Lower lobe of right lung (tissue), 2 donors: Measurements from ENCODE around the gene JPH3. TPM values are rescaled to one million over a fixed set of nuclear protein-coding genes. Genes with fewer than 3 reads are reported as not detected.

Experiments
- ATAC-seq, 2 donors: fragments of 200-7000 bp; cut with Tn5 transposase; one replicate each; pipeline ENCODE4 v1.9.1; 2020 to 2022; ENCODE audit warnings: mild to moderate bottlenecking in 2 of 2, moderate library complexity in 2 of 2
- DNase-seq: peaks from one replicate; pipeline ENCODE4 v3.0.0-alpha.2; 2020
- H3K27ac ChIP-seq: fragments of 200-600 bp; one replicate; pipeline ENCODE4 v1.8.0; 2022
- H3K27me3 ChIP-seq: fragments of 200-600 bp; one replicate; pipeline ENCODE4 v1.8.0; 2022; ENCODE audit warnings: low read depth
- H3K36me3 ChIP-seq: fragments of 200-600 bp; one replicate; pipeline ENCODE4 v1.8.0; 2022; ENCODE audit warnings: mild to moderate bottlenecking
- H3K4me1 ChIP-seq: fragments of 200-600 bp; one replicate; pipeline ENCODE4 v1.8.0; 2022
- H3K4me3 ChIP-seq: fragments of 200-600 bp; one replicate; pipeline ENCODE4 v1.8.0; 2022; ENCODE audit warnings: mild to moderate bottlenecking
- H3K9me3 ChIP-seq: fragments of 200-600 bp; one replicate; pipeline ENCODE4 v1.8.0; 2022
- CTCF ChIP-seq: fragments of 200-600 bp; IDR thresholded peaks from one replicate; pipeline ENCODE4 v1.8.0; 2022; ENCODE audit warnings: antibody characterized with exemption, mild to moderate bottlenecking
- intact Hi-C: fragments of 100-400 bp; cut with DNase I; formaldehyde crosslinking; loops from one replicate; pipeline ENCODE4 v1.11.0; 2022
- total RNA-seq: library from RNA; stranded (reverse); fragmentation: NEBNext Ultra II Directional; extraction: Animal tissue kit (Norgen Biotek cat#: 25700); gene quantifications from one replicate; pipeline ENCODE4 v1.2.1, GENCODE V29; 2021
- donor health status: DM: no; HTN: yes; CAD: no; lungs with severe emphysema.

JPH3 gene
- total RNA-seq, 1 donor from 2014 or later, result 0.12 TPM

DNA sequence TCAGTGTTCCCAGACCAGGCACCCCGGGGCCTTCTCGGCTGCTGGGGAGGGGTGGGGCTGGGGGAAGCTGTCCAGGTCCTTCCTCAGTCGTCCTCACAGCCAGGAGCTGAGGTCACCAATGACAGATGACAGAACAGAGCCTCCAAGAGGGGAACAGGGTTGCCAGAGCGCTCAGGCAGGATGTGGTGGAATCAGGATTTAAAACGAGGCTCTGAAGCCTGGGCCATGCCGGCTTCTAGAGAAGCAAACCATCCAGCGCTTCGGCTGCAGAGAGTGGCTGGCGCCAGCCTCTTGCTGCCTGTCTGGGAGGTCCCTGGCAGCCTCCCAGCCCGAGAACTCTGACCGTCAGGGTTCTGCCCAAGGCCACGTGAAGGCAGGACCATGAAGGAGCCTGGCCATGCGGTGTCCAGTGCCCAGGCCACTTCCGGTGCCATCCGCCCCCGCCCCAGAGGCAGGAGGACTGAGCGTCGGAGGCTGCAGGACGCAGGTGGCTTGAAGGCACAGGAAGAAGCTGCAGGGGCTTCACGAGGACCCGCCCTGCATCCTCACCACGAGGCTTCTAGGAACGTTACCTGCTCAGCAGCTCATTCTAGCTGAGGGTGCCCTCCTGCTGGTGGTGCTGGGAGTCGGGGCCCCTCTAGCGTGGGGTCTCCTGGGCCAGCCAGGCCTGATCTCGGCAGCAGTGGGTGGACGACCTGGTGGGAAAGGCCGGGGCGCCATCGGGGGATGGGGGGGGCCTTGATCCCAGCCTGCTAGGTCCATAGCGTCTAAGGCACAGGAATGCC, 85.0 kb downstream of the JPH3 start:
- DNase-seq (no peak), ATAC-seq (no peak)
- Histone ChIP-seq H3K36me3 (no peaks in the 10 kb centered on the region), H3K27me3 (peaks cover 46% of the 10 kb centered on the region), H3K4me1 (no peaks in the 10 kb centered on the region), H3K4me3 (no peak overlapping the region), H3K9me3 (no peaks in the 10 kb centered on the region), H3K27ac (no peak overlapping the region)
- intact Hi-C loops, result no loop called here
- TF ChIP-seq CTCF, result no peak

GRCh38 chr16:87687998-87688529, 85.8 kb downstream of the JPH3 start:
- no peaks in the 10 kb centered on the region for H3K4me1 ChIP-seq
- peaks cover 39% of the 10 kb centered on the region for H3K27me3 ChIP-seq
- intact Hi-C loops, result no loop called here
- H3K27ac ChIP-seq, result no peak overlapping the region
- ATAC-seq, result no peak
- no peaks in the 10 kb centered on the region for H3K36me3 ChIP-seq
- no peaks in the 10 kb centered on the region for H3K9me3 ChIP-seq
- TF ChIP-seq CTCF, result no peak
- no peak overlapping the region for H3K4me3 ChIP-seq
- DNase-seq, result no peak

- H3K36me3 ChIP-seq, result no peaks in the 10 kb centered on the region
- no peaks in the 10 kb centered on the region for H3K9me3 ChIP-seq
- peaks cover 34% of the 10 kb centered on the region for H3K27me3 ChIP-seq
- no peak overlapping the region for H3K27ac ChIP-seq
- no peak for ATAC-seq
- H3K4me3 ChIP-seq, result no peak overlapping the region
- intact Hi-C loops, result no loop called here
- no peak for DNase-seq
- TF ChIP-seq CTCF, result no peak
- no peaks in the 10 kb centered on the region for H3K4me1 ChIP-seq
These were observed 86.8 kb downstream of the JPH3 start for GRCh38 chr16:87688876-87689815.

- Histone ChIP-seq H3K36me3 (no peaks in the 10 kb centered on the region), H3K9me3 (no peaks in the 10 kb centered on the region), H3K4me3 (no peak overlapping the region), H3K27me3 (peaks cover 25% of the 10 kb centered on the region), H3K4me1 (no peaks in the 10 kb centered on the region), H3K27ac (no peak overlapping the region)
- ATAC-seq (no peak), DNase-seq (no peak)
- TF ChIP-seq CTCF, result no peak
- intact Hi-C loops, result no loop called here
These were observed 87.7 kb downstream of the JPH3 start for GRCh38 chr16:87689956-87690465.

- Histone ChIP-seq H3K4me1 (no peaks in the 10 kb centered on the region), H3K4me3 (no peak overlapping the region), H3K36me3 (no peaks in the 10 kb centered on the region), H3K27me3 (peaks cover 23% of the 10 kb centered on the region), H3K9me3 (no peaks in the 10 kb centered on the region), H3K27ac (no peak overlapping the region)
- intact Hi-C loops, result no loop called here
- ATAC-seq, result no peak
- no peak for TF ChIP-seq CTCF
- no peak for DNase-seq
These were observed 88.8 kb downstream of the JPH3 start for GRCh38 chr16:87690911-87691685.
